ENCODE results near the gene SIX5.
A peak's percentile ranks its signal among the peaks of the same experiment; 100 is the strongest.

The SIX5 gene

DNA sequence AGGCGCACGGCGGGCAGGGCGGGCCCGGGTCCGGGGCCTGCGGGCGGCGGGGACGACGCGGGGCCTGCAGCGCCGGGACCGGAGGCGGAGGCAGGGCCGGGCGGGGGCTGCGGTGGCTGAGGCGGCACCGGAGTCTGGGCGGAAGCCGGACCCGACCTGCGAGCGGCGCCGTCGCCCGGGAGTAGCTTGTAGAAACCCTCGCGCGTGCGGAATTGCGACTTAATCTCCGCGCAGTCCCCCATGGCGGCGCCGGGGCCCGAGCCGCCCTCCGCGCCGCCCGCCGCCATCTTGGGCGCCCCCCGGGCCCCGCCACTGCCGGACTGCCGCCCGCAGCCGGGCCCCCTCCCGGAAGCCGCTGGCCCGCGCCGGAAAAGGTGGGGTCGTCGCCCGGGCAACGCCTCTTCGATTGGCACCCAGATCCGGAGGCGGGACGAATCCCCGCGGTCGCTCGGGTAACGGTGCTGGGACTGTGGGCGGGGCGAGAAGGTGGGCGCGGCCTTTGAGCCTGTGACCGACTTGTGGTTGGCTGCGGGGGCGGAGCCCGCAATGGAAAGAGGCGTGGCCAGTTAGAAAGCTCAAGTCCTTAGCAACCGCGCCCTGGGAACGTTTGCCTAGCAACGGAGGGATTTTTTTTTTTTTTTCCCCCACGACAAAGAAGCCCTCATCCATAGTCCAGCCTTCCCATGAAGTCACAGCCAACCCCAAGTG, 23.6 kb upstream of the SIX5 start, which contains the start of gene DMWD:
TSS of gene DMWD (minus strand) at position 376 of the 708 bp plus-strand sequence. CDS start at position 287, 89 bp downstream.
- peak; percentile 98 for DNase-seq

- no peak for DNase-seq
Observed at GRCh38 chr19:45791744-45792469, 22.9 kb upstream of the SIX5 start.

DNA sequence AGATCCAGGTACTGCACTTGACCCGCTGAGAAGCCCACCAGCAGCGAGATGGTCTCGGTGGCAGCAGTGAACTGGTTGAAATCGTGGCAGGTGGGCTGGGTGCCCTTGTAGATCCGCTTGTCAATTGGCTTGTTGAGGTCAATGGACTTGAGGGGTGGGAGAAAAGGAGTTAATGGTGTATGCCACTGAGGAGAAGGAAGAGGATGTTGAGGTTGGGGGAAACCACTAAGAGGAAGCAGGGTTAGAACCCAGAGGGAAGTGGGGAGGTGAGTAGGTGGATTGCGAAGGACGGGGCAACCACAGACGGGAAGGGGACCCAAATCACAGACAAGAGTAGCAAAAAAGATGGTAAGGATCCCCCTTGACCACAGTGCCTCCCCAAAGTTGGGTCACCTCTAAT, 21.9 kb upstream of the SIX5 start:
- DNase-seq = peak; percentile 27

DNA sequence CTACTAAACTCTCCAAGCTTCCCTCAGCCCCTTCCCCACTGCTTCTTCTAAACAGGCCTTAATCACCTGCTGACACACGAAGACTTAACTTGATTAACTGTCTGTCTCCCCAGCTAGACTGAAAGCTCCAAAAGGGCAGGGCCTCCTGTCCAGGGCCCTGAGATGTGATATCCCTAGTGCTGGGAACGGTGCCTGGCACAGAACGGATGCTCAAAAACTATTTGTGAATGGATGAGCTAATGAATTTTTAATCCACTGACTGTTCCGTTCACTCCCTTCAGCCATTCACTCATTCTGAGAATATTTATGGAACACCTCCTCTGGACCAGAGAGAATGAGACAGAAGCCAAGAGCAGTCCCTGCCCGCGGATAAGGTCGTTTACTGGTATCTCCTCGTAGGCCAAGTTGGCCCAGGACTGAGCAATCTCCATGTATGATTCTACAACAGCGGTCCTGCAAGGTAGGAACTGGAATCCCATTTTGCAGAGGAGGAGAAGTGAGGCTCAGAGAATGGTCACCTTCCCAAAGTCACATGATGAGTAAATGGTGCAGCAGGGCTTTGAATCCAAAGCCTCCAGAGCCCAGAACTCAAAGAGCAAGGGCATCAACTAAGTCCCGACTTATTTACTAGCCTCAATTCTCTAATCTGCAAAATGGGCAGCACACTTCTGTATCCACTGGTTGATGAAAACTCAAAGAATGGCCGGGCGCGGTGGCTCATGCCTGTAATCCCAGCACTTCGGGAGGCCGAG, 20.2 kb upstream of the SIX5 start:
- no peak for DNase-seq

DNA sequence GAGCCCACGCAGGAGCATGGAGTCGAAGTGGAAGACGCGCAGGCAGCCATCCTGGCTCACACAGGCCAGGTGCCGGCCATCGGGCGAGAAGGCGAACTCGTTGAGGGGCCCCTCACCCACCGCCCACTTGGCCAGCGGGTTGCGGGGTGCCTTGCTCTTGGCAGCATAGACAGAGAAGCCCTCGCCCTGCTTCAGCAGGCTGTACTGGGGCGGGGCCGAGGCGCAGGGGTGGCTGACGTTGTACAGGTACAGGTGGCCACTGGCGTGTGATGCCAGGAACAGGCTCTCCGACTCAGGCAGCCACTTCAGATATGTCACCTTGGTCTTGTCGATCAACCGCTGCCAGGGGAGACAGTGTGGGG, 17.5 kb upstream of the SIX5 start:
- DNase-seq = no peak

DNA sequence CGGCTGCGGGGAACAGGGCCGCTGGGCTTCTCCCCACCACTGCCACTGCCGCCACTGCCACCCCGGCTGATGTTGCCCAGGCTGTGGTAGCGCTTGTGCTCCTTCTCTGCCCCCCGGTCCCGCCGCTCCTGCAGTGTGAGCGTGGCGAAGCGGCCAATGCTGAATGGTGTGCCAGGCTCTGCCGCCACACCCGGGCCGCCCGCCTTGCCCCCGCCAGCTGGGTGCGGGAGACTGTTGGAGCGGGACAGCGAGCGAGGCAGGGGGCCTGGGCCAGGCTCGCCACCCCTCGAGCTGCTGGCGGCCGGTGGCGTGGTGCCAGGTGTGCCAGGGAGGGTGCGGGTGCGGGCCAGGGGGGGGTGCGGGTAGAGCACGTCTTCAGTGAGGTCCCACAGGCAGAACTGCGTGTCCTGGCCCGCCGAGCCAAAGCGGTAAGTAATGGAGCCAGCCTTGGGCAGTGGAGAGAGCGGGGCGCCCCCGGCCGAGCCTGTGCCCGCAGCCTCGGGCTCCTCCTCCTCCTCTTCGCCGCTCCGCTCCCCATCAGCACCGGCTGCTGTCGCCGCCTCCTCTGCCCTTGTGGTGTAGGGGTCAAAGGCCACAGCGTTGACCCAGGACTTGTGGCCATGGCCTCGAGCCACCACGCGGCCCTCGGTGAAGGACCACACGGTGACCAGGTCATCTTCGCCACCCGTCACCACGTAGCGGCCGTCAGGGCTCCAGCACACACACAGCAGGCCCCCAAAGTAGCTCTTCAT, 16.9 kb upstream of the SIX5 start:
- DNase-seq = no peak

DNA sequence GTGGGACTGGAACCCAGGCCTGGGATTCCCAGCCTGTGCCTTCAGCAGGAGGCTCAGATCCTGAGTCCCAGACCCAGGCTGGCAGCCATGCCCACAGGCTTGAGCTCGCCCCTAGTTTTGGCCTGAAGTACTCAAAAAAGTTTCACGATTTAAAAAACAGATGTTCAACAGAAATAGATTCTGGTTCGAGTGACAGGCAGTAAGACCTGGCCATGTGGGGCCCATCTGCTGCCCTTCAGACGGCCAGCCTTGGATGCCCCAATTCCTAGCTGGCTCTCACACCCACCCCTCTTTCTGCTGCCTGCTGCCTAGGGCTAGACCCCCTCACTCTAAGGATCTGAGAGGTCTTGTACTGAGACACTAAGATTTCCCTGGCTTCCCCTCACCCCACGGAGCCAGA, 16.0 kb upstream of the SIX5 start:
- DNase-seq = no peak

GRCh38 chr19:45784096-45784495, 15.0 kb upstream of the SIX5 start:
- DNase-seq = no peak

DNA sequence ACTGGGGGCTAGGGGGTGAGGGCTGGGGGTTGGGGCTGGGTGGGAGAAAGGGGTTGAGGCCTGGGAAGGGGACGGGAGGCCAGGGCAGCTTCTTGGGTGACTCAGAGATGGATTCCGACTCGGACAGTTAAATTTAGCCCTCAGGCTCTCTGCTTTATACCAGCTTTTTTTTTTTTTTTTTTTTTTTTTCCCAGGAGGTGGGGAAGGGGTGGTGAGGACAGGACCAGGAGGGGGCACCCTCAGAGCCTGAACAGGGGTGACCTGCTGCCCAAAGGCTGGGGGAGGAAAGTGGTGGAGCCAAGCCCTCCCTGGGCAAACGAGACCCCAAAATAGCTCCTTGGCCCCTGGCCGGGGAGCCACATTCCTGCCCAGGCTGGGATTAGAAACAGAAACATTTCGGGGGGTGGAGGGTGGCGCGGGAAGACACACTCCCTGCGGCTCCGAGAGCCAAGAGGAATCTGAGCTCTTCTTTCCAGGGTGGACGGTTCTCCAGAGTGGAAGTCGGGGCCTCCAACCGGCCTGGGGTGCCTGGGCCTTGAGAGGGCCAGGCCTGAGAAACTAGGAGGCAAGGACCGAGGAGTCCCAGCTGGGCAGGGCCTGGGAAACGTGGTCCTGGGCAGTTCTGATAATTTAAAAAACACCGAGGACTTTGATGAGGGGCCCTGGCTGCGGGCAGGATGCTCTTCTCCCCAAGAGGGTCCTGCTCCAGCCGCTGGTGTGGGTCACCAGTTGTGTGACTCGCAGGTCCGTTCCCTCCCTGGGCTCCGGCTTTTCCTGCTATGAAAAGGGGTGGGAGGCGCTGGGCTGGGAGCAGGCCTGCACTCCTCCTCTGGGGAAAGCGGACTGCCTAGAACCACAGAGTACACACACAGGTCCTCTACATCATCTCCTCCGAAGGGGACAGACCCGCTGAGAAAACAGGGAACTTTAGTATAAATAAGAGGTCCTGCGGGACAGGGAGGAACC, 14.1 kb upstream of the SIX5 start:
- no peak for DNase-seq

DNA sequence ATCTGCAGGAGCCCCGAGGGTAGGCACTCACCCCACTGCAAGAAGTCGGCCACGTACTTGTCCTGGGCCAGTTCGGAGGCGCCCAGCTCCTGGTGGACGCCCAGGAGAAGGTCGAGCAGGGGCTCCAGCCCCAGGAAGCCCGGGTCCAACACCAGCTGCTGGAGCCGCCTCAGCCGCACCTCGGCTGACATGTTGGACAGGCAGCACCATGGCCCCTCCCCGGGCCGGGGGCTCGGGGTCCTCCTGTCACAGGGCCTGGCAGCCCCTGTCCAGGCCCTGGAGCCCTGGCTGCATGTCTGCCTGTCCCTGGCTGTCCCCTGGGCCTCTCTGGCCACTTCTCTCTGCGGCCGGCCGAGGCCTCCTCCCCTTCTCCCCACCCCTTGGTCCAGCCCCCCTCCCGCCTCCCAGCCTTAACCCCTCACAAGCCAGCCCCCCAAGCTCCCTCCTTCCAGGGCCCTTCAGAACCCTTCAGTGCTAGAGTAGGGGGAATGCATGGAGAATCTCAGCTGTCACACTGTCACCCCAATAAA, 13.2 kb upstream of the SIX5 start, which contains the start of gene DMPK:
TSS of gene DMPK (minus strand) at position 329 of the 530 bp plus-strand sequence. CDS start at position 191, 138 bp downstream.
- DNase-seq = no peak

DNA sequence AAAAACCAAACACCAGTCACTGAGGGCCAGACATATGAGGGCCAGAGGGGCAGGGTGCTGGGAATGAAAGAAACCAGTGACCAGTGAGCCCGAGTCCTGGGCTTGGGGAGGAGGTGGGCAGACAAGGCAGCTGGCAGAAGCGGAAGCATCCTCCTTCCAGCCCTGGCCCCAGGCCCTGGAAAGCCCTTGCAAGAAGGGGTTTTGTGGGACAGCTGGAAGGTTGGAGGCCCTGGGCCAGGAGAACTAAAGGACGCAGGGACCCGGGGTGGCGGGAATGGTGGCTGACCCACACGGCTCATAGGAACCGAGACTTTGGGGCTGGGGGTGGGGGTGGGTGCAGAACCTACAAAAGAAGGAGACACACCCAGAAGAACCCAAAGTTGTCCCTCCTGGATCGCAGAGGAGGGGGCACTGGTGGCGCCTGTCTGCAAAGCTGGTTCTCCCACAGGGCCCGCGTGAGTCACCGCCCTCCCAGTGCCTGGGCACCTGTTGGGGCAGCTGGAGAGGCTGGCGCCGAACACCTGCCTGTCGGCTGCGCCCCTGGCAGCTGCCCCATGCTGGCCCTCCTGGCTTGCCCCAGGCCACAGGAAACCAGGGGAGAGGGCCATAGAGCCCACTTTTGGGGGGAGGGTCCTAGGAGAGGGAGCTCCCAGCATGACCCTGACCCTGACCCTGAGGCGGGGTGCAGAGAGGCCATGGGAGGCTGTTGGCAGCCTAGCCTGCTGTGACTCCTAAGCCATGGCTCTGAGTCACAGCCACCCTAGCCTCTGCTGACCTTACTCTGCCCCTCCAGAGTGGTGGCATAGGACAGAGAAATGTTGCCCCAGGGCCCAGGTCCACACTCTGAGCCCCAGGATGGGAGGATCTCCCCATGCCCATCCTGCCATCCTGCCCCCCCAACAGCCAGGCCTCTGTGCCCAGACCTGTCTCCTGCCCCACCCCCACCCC, 12.4 kb upstream of the SIX5 start:
- DNase-seq = no peak

DNA sequence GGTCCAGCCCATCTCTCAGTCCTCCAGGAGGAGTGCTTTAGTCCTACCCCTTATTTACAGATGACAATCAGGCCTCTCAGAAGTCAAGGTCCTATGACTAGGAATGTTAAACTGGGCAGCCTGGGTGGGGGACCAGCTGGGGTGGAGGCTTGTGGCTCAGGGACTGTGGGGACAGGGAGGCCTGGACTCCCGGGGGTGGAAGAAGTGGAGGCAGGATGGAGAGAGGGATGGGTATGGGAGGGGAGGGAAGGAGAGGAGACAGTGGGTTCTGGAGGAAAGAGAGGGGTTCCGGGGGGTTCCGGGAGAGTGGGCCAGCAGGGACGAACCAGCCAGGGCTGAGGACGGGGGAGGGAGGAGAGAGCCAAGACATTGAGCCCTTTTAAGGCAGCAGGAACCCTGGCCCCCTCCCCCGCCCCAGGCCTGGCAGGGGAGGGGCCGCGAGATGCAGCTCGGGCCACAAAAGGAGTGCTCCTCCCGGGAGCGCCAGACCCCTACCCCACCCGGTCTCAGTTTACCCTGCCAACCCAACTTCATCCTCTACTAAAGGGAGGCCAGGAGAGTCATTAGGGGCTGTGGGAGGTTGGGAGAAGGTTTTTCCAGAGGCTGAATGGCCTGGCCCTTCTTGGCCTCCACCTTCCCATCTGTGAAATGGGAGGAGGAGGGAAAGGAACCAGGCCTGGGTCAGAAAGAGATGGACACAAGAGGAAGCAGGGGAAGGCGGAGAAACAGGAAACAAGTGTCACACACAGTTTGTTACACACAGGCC, 11.6 kb upstream of the SIX5 start:
- no peak for DNase-seq

- no peak for DNase-seq
Observed at GRCh38 chr19:45780146-45780447, 11.0 kb upstream of the SIX5 start.

DNA sequence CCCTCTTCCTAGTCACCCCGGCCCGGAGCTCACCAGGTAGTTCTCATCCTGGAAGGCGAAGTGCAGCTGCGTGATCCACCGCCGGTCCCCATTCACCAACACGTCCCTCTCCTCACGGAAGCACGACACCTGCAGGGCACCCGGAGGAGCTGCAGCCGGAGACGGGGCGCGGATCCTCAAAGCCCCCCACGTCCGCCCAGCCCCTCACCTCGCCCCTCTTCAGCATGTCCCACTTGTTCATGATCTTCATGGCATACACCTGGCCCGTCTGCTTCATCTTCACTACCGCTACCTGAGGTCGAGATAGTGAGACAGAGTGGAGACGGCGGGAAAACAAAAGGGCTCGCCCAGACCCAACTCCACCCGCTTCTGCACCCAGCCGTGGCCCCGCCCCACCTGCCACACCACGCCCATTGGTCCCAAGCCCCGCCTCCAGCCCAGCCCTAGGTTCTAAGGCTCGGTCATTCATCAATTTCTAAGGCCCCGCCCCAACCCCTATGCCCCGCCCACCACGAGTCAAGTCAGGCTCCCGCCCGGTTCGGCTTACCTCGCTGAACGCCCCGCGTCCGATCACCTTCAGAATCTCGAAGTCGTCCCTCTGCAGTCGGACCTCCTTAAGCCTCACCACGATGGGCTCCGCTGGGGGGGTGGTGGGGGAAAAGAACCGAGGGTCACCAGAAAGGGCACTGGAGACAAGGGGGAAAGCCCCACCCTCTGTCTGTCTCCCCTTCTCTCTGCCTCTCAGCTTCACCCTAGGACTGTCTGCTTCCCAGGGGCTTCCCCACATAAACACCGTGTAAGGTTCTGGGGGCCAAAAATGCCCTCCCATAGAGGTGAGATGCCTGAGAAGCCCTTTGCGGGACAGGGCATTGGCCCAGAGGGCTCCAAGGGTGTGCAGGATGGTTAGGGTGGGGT, 10.4 kb upstream of the SIX5 start:
- DNase-seq = peak; percentile 88

GRCh38 chr19:45778010-45778661, 9.1 kb upstream of the SIX5 start:
- no peak for DNase-seq

DNA sequence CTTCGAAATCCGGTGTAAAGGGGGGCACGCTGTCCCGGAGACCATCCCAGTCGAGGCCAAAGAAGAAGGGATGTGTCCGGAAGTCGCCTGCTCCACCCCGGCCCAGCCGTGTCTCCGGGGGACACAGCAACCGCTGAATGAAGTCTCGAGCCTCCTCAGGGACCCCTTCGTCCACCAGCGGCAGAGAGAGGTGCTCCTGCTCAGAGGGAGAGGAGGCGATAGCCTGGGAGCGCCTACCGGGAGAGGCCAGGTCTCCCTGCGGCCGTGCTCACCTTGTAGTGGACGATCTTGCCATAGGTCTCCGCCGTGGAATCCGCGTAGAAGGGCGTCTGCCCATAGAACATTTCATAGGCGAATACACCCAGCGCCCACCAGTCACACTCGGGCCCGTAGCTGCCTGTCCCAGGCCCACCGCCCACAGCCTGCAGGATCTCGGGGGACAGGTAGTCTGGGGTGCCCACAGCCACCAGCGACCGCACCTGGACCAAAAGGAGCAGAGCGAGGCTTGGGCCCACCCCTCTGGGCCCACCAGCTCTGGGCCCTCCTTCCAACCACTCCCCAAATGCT, 8.4 kb upstream of the SIX5 start:
- DNase-seq = no peak

GRCh38 chr19:45774765-45775164, 5.7 kb upstream of the SIX5 start:
- no peak for DNase-seq

DNA sequence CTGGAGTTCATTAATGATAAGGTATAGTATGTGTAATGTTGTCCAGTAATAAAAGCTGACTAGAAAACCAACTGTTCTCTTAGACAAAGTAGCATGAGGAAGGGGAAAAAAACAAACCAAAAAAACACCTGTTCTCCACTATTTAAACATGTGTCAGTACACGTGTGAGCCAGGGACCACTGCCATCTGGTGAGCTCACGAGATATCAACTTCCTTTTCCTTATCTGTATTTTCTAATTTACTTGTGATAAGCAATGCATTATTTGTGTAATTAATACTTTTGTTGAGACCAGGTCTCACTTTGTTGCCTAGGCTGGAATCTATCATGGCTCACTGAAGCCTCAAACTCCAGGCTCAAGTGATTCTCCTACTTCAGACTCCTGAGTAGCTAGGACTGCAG, 4.3 kb upstream of the SIX5 start:
- DNase-seq = no peak

Measured in hematopoietic multipotent progenitor cell treated with erythropoietin and hydrocortisone succinate and interleukin-3 and kit ligand, for 8 days (in vitro differentiated cells).